ENCODE results near the gene VAPA. TPM values are rescaled to one million over a fixed set of nuclear protein-coding genes. Genes with fewer than 3 reads are reported as not detected.

Gene VAPA
- polyA plus RNA-seq, 1 donor (not counting 4 experiments of a cell fraction or from before 2014, with no cell fraction given), result 350 TPM

GRCh38 chr18:9993521-9994025, 79.8 kb downstream of the VAPA start:
- no peak overlapping the region for H3K4me2 ChIP-seq (ENCODE audit: control insufficient read depth, extremely low read depth, insufficient read depth, low read depth, low read length)
- H3K27me3 ChIP-seq (ENCODE audit: control insufficient read depth, extremely low read depth, insufficient read depth, low read length), result peaks cover 3% of the 10 kb centered on the region
- H3K4me1 ChIP-seq (ENCODE audit: control insufficient read depth, extremely low read depth, insufficient read depth, low read length), result no peaks in the 10 kb centered on the region
- dilution Hi-C loops (cut with MboI; ENCODE audit: extremely low pct_ligation_motif_present, low sequenced_read_pairs), result loop anchor here (10.0 kb wide), 1 partner anchor 521 kb away; no protein-coding TSS in a partner anchor
- no peak for DNase-seq (ENCODE audit: low read depth, low spot score)
- FAIRE-seq, result no peak
- H3K27ac ChIP-seq (ENCODE audit: control insufficient read depth, insufficient read depth, low read length), result no peak overlapping the region
- H3K9me1 ChIP-seq (ENCODE audit: control insufficient read depth, extremely low read depth, insufficient read depth, low read length), result no peaks in the 10 kb centered on the region
- no peaks in the 10 kb centered on the region for H3K36me3 ChIP-seq (ENCODE audit: control insufficient read depth in 2 of 2, extremely low read depth in 1 of 2, insufficient read depth in 2 of 2, low read length in 2 of 2)
- TF ChIP-seq, protein P1, sequence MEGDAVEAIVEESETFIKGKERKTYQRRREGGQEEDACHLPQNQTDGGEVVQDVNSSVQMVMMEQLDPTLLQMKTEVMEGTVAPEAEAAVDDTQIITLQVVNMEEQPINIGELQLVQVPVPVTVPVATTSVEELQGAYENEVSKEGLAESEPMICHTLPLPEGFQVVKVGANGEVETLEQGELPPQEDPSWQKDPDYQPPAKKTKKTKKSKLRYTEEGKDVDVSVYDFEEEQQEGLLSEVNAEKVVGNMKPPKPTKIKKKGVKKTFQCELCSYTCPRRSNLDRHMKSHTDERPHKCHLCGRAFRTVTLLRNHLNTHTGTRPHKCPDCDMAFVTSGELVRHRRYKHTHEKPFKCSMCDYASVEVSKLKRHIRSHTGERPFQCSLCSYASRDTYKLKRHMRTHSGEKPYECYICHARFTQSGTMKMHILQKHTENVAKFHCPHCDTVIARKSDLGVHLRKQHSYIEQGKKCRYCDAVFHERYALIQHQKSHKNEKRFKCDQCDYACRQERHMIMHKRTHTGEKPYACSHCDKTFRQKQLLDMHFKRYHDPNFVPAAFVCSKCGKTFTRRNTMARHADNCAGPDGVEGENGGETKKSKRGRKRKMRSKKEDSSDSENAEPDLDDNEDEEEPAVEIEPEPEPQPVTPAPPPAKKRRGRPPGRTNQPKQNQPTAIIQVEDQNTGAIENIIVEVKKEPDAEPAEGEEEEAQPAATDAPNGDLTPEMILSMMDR (optimal IDR thresholded peaks at IDR 0.05 in 1 of 3, IDR thresholded peaks at IDR 0.05 in 1 of 3, conservative IDR thresholded peaks at IDR 0.05 in 1 of 3; ENCODE audit: extremely low read depth in 1 of 3, insufficient read depth in 2 of 3, low read length in 3 of 3), result no peak
- TF ChIP-seq EZH2 (IDR thresholded peaks at IDR 0.05; ENCODE audit: low read length), result no peak
- no peak overlapping the region for H2AFZ ChIP-seq (ENCODE audit: control insufficient read depth, low read length)
- H3K9ac ChIP-seq (ENCODE audit: control insufficient read depth, extremely low read depth, insufficient read depth, low read length), result no peak overlapping the region
- H3K9me3 ChIP-seq (ENCODE audit: control insufficient read depth, low read depth, low read length), result no peaks in the 10 kb centered on the region
- no peak overlapping the region for H3K4me3 ChIP-seq (ENCODE audit: control insufficient read depth in 2 of 3, extremely low read depth in 1 of 3, insufficient read depth in 2 of 3, low read depth in 1 of 3, low read length in 3 of 3)
- no peaks in the 10 kb centered on the region for H4K20me1 ChIP-seq (ENCODE audit: control insufficient read depth, extremely low read depth, insufficient read depth, low read length)
- no peaks in the 10 kb centered on the region for H3K79me2 ChIP-seq (ENCODE audit: control insufficient read depth, insufficient read depth, low read length)

GRCh38 chr18:9994026-9994570, 80.3 kb downstream of the VAPA start:
- no peaks in the 10 kb centered on the region for H3K9me1 ChIP-seq (ENCODE audit: control insufficient read depth, extremely low read depth, insufficient read depth, low read length)
- no peaks in the 10 kb centered on the region for H3K9me3 ChIP-seq (ENCODE audit: control insufficient read depth, low read depth, low read length)
- no peak for FAIRE-seq
- H3K4me1 ChIP-seq (ENCODE audit: control insufficient read depth, extremely low read depth, insufficient read depth, low read length), result no peaks in the 10 kb centered on the region
- H3K27me3 ChIP-seq (ENCODE audit: control insufficient read depth, extremely low read depth, insufficient read depth, low read length), result peaks cover 3% of the 10 kb centered on the region
- dilution Hi-C loops (cut with MboI; ENCODE audit: extremely low pct_ligation_motif_present, low sequenced_read_pairs), result loop anchor here (10.0 kb wide), 1 partner anchor 521 kb away; no protein-coding TSS in a partner anchor
- H2AFZ ChIP-seq (ENCODE audit: control insufficient read depth, low read length), result no peak overlapping the region
- no peaks in the 10 kb centered on the region for H4K20me1 ChIP-seq (ENCODE audit: control insufficient read depth, extremely low read depth, insufficient read depth, low read length)
- no peak overlapping the region for H3K9ac ChIP-seq (ENCODE audit: control insufficient read depth, extremely low read depth, insufficient read depth, low read length)
- TF ChIP-seq, protein P1 (optimal IDR thresholded peaks at IDR 0.05 in 1 of 3, IDR thresholded peaks at IDR 0.05 in 1 of 3, conservative IDR thresholded peaks at IDR 0.05 in 1 of 3; ENCODE audit: extremely low read depth in 1 of 3, insufficient read depth in 2 of 3, low read length in 3 of 3), result no peak
- TF ChIP-seq EZH2 (IDR thresholded peaks at IDR 0.05; ENCODE audit: low read length), result no peak
- no peak for DNase-seq (ENCODE audit: low read depth, low spot score)
- no peak overlapping the region for H3K4me3 ChIP-seq (ENCODE audit: control insufficient read depth in 2 of 3, extremely low read depth in 1 of 3, insufficient read depth in 2 of 3, low read depth in 1 of 3, low read length in 3 of 3)
- no peak overlapping the region for H3K4me2 ChIP-seq (ENCODE audit: control insufficient read depth, extremely low read depth, insufficient read depth, low read depth, low read length)
- no peaks in the 10 kb centered on the region for H3K79me2 ChIP-seq (ENCODE audit: control insufficient read depth, insufficient read depth, low read length)
- no peak overlapping the region for H3K27ac ChIP-seq (ENCODE audit: control insufficient read depth, insufficient read depth, low read length)
- no peaks in the 10 kb centered on the region for H3K36me3 ChIP-seq (ENCODE audit: control insufficient read depth in 2 of 2, extremely low read depth in 1 of 2, insufficient read depth in 2 of 2, low read length in 2 of 2)
